HEK293 (cell line): ENCODE measurements around the gene RAB9A.

Experiments used
- CTCF ChIA-PET: fragments of 350-600 bp; formaldehyde crosslinking; extraction: SDS; loops from one replicate; lab custom pipeline; 2021; ENCODE audit warnings: antibody characterized with exemption; lab: Yijun Ruan, JAX
- POLR2A ChIA-PET: fragments of 300-600 bp; formaldehyde crosslinking; extraction: SDS; loops from one replicate; lab custom pipeline; 2020; ENCODE audit warnings: antibody characterized with exemption, inconsistent platforms; lab: Yijun Ruan, JAX
- H3K27ac ChIP-seq: fragments of 200-500 bp; sonication (Bioruptor generic); 2 replicates; pipeline ENCODE4 v1.5.1; 2014; ENCODE audit warnings: low read depth, low read length, control low read depth, inconsistent platforms; ENCODE audit errors: extremely low read depth
- H3K36me3 ChIP-seq, 2 experiments: fragments of 200-500 bp in 1 of 2; sonication (Bioruptor generic) in 1 of 2; 1 replicate in 1 of 2; 2 replicates in 1 of 2; pipeline ENCODE4 v1.5.1; 2014 to 2017; ENCODE audit warnings: inconsistent platforms in 2 of 2, low read length in 2 of 2; ENCODE audit not compliant: control insufficient read depth in 2 of 2, insufficient read depth in 1 of 2
- H3K4me1 ChIP-seq: fragments of 200-500 bp; sonication (Bioruptor generic); 2 replicates; pipeline ENCODE4 v1.5.1; 2014; ENCODE audit warnings: mild to moderate bottlenecking, low read length, inconsistent platforms; ENCODE audit not compliant: control insufficient read depth, insufficient read depth
- H3K4me3 ChIP-seq: 2 replicates; pipeline ENCODE4 v1.5.1; 2011; ENCODE audit warnings: low read depth, mild to moderate bottlenecking, control low read depth, low read length, moderate library complexity
- H3K9me3 ChIP-seq: fragments of 200-500 bp; sonication (Bioruptor generic); 2 replicates; pipeline ENCODE4 v1.5.1; 2014; ENCODE audit warnings: low read depth, low read length, inconsistent platforms; ENCODE audit not compliant: control insufficient read depth, insufficient read depth
- GLIS1 ChIP-seq: fragments of 450-650 bp; formaldehyde crosslinking; IDR thresholded peaks from 2 replicates; pipeline ENCODE4 v1.5.1; 2016; ENCODE audit warnings: missing biosample characterization, missing genetic modification characterization
- OSR2 ChIP-seq: fragments of 450-650 bp; formaldehyde crosslinking; IDR thresholded peaks from 2 replicates; pipeline ENCODE4 v1.5.1; 2016; ENCODE audit warnings: missing biosample characterization, missing genetic modification characterization
- TCF7L2 ChIP-seq: IDR thresholded peaks from 2 replicates; pipeline ENCODE4 v1.6.1; 2011; ENCODE audit warnings: low read depth, mild to moderate bottlenecking, inconsistent platforms, low read length, moderate library complexity, borderline replicate concordance
- WT1 ChIP-seq: fragments of 450-650 bp; formaldehyde crosslinking; IDR thresholded peaks from 2 replicates; pipeline ENCODE4 v1.5.1; 2016; ENCODE audit warnings: missing biosample characterization, missing genetic modification characterization
- ZBTB21 ChIP-seq: fragments of 450-650 bp; formaldehyde crosslinking; IDR thresholded peaks from 2 replicates; pipeline ENCODE4 v1.5.1; 2017; ENCODE audit warnings: missing biosample characterization, missing genetic modification characterization
- ZFP41 ChIP-seq: fragments of 450-650 bp; formaldehyde crosslinking; IDR thresholded peaks from 2 replicates; pipeline ENCODE4 v1.5.1; 2016; ENCODE audit warnings: missing biosample characterization, missing genetic modification characterization, borderline replicate concordance
- ZNF223 ChIP-seq: fragments of 450-650 bp; formaldehyde crosslinking; IDR thresholded peaks from 2 replicates; pipeline ENCODE4 v1.5.1; 2016; ENCODE audit warnings: missing biosample characterization, missing genetic modification characterization
- ZNF248 ChIP-seq: fragments of 450-650 bp; formaldehyde crosslinking; IDR thresholded peaks from 2 replicates; pipeline ENCODE4 v1.5.1; 2017; ENCODE audit warnings: missing biosample characterization, missing genetic modification characterization
- ZNF274 ChIP-seq, 2 experiments: fragments of 200-500 bp in 1 of 2; fragments of 450-650 bp in 1 of 2; sonication (Bioruptor generic) in 1 of 2; formaldehyde crosslinking in 1 of 2; IDR thresholded peaks; 2 replicates each; pipeline versions ENCODE4 v1.5.1 to v1.6.1; 2014 to 2016; ENCODE audit warnings: borderline replicate concordance in 1 of 2, inconsistent platforms in 1 of 2, low read length in 1 of 2, missing biosample characterization in 1 of 2, missing genetic modification characterization in 1 of 2
- ZNF302 ChIP-seq: fragments of 450-650 bp; formaldehyde crosslinking; IDR thresholded peaks from 2 replicates; pipeline ENCODE4 v1.5.1; 2016; ENCODE audit warnings: missing biosample characterization, missing genetic modification characterization, low read depth
- ZNF311 ChIP-seq: fragments of 450-650 bp; formaldehyde crosslinking; IDR thresholded peaks from 2 replicates; pipeline ENCODE4 v1.5.1; 2017; ENCODE audit warnings: missing biosample characterization, missing genetic modification characterization, borderline replicate concordance
- ZNF48 ChIP-seq: fragments of 450-650 bp; formaldehyde crosslinking; IDR thresholded peaks from 2 replicates; pipeline ENCODE4 v1.5.1; 2016; ENCODE audit warnings: missing biosample characterization, missing genetic modification characterization
- ZNF610 ChIP-seq: fragments of 450-650 bp; formaldehyde crosslinking; IDR thresholded peaks from 2 replicates; pipeline ENCODE4 v1.5.1; 2016; ENCODE audit warnings: missing biosample characterization, missing genetic modification characterization, borderline replicate concordance
- ZNF664 ChIP-seq: fragments of 450-650 bp; formaldehyde crosslinking; IDR thresholded peaks from 2 replicates; pipeline ENCODE4 v1.5.1; 2016; ENCODE audit warnings: missing biosample characterization, missing genetic modification characterization
- ZNF670 ChIP-seq: fragments of 450-650 bp; formaldehyde crosslinking; IDR thresholded peaks from 2 replicates; pipeline ENCODE4 v1.5.1; 2016; ENCODE audit warnings: missing biosample characterization, missing genetic modification characterization, low read depth
- TF ChIP-seq, protein P1 (sequence below): fragments of 450-650 bp; formaldehyde crosslinking; IDR thresholded peaks from 2 replicates; pipeline ENCODE4; 2016; ENCODE audit warnings: missing biosample characterization, missing genetic modification characterization
- TF ChIP-seq, protein P2 (sequence below): fragments of 450-650 bp; formaldehyde crosslinking; IDR thresholded peaks from 2 replicates; pipeline ENCODE4 v1.5.1; 2016; ENCODE audit warnings: missing biosample characterization, missing genetic modification characterization, borderline replicate concordance
- TF ChIP-seq, protein P3 (sequence below): fragments of 450-650 bp; formaldehyde crosslinking; IDR thresholded peaks from 2 replicates; pipeline ENCODE4 v1.5.1; 2016; ENCODE audit warnings: missing biosample characterization, missing genetic modification characterization
- TF ChIP-seq, protein P4 (sequence below): fragments of 450-650 bp; formaldehyde crosslinking; IDR thresholded peaks from 2 replicates; pipeline ENCODE4 v1.5.1; 2016; ENCODE audit warnings: missing biosample characterization, missing genetic modification characterization
- TF ChIP-seq, protein P5 (sequence below): fragments of 450-650 bp; formaldehyde crosslinking; IDR thresholded peaks from 2 replicates; pipeline ENCODE4 v1.5.1; 2016; ENCODE audit warnings: missing biosample characterization, missing genetic modification characterization

RAB9A gene

DNA sequence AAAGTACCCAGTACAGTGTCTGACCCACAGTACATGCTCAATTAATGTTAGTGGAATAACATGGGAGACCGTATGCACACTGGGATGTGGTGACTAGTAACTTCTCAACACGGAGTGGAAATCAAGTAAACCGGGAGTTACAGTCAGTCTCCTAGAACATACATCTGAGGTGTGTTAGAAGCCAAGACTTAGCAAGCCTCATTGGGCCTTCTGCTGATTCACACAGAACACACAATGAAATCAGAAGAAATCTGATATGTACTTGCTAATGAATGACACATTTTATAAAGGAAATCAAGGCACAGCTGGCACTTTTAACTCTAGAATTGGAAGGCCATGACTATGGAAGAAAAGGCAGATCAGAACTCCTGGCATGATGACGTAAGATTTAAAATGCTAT is 32.4 kb downstream of the RAB9A start:
- no peaks in the 10 kb centered on the region for H3K9me3 ChIP-seq
- H3K36me3 ChIP-seq = peaks cover 45 to 49% of the 10 kb centered on the region in 2 experiments
- TF ChIP-seq, protein P1, sequence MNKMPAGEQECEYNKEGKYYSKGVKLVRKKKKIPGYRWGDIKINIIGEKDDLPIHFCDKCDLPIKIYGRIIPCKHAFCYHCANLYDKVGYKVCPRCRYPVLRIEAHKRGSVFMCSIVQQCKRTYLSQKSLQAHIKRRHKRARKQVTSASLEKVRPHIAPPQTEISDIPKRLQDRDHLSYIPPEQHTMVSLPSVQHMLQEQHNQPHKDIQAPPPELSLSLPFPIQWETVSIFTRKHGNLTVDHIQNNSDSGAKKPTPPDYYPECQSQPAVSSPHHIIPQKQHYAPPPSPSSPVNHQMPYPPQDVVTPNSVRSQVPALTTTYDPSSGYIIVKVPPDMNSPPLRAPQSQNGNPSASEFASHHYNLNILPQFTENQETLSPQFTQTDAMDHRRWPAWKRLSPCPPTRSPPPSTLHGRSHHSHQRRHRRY (tag by site-specific recombination) = no peak
- TF ChIP-seq ZNF664 (0 out of 2 replicates have a peak, but pooled peaks have one; percentile 28), ZNF48 (tag by site-specific recombination) (no peak)
- H3K4me3 ChIP-seq = no peak overlapping the region
- H3K4me1 ChIP-seq = peaks cover 6% of the 10 kb centered on the region; the same call in 1 of the 2 replicates
- no peak overlapping the region for H3K27ac ChIP-seq
- CTCF ChIA-PET = interaction anchor here (0.6 to 1.2 kb wide), 4 partner anchors 24 to 1553 kb away, joined by 3 to 4 read pairs (median 3); no protein-coding TSS in a partner anchor
- POLR2A ChIA-PET = interaction anchor here (0.6 to 2.9 kb wide), 6 partner anchors 13 to 52 kb away, joined by 3 to 27 read pairs (median 6); partner anchors contain the start of genes OFD1, RAB9A and TRAPPC2

DNA sequence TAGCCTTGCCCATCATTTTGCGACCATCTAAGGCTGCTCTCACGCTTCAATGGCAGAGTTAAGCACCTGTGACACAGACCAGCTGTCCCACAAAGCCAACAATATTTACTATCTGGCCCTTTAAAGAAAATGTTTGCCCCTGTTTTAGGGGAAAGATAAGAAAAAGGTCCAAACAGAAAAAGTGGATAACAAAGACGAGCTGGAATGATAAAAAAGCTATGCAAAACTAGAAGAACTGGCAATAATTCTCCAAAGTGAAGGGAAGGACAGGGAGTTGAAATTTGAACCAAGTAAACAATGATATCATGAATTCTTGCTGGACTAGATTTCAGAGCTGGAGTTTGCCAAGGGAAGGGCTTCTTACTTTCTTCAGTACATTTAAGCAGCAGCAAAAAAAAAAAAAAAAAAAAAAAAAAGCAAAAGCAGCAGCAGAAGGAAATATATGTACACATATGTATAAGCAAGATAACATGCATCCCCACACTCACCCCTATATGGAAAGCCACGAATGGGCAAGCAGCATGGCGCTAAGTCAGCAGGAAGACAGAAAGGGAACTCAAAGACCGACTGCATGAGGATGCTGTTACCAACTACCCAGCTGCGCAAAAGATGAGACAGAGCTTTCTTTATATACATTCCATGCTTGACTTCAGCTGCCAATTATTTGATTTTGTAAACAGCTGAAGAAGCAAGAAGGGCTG is 33.0 kb downstream of the RAB9A start:
- Histone ChIP-seq H3K27ac (no peak overlapping the region), H3K4me3 (no peak overlapping the region), H3K36me3 (peaks cover 39 to 46% of the 10 kb centered on the region in 2 experiments), H3K4me1 (peaks cover 6% of the 10 kb centered on the region; the same call in 1 of the 2 replicates), H3K9me3 (no peaks in the 10 kb centered on the region)
- CTCF ChIA-PET = interaction anchor here (0.6 to 1.3 kb wide), 5 partner anchors 12 to 1553 kb away, joined by 3 to 5 read pairs (median 3); partner anchors contain the start of genes OFD1 and TRAPPC2
- POLR2A ChIA-PET = interaction anchor here (0.5 to 2.9 kb wide), 8 partner anchors 11 to 52 kb away, joined by 3 to 27 read pairs (median 4); partner anchors contain the start of genes OFD1, RAB9A and TRAPPC2
- TF ChIP-seq, protein P2, sequence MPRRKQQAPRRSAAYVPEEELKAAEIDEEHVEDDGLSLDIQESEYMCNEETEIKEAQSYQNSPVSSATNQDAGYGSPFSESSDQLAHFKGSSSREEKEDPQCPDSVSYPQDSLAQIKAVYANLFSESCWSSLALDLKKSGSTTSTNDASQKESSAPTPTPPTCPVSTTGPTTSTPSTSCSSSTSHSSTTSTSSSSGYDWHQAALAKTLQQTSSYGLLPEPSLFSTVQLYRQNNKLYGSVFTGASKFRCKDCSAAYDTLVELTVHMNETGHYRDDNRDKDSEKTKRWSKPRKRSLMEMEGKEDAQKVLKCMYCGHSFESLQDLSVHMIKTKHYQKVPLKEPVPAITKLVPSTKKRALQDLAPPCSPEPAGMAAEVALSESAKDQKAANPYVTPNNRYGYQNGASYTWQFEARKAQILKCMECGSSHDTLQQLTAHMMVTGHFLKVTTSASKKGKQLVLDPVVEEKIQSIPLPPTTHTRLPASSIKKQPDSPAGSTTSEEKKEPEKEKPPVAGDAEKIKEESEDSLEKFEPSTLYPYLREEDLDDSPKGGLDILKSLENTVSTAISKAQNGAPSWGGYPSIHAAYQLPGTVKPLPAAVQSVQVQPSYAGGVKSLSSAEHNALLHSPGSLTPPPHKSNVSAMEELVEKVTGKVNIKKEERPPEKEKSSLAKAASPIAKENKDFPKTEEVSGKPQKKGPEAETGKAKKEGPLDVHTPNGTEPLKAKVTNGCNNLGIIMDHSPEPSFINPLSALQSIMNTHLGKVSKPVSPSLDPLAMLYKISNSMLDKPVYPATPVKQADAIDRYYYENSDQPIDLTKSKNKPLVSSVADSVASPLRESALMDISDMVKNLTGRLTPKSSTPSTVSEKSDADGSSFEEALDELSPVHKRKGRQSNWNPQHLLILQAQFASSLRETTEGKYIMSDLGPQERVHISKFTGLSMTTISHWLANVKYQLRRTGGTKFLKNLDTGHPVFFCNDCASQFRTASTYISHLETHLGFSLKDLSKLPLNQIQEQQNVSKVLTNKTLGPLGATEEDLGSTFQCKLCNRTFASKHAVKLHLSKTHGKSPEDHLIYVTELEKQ = peak; percentile 15; the same call in 1 of the 2 replicates
- TF ChIP-seq ZNF302 (no peak), WT1 (tag by site-specific recombination) (no peak), GLIS1 (tag by site-specific recombination) (no peak), ZNF274 (IDR thresholded peaks at IDR 0.05; ENCODE audit: low read length) (no peak), ZNF274 (tag by site-specific recombination; IDR thresholded peaks at IDR 0.05; ENCODE audit: borderline replicate concordance) (no peak), TCF7L2 (no peak), ZNF610 (tag by site-specific recombination) (no peak), ZFP41 (tag by site-specific recombination) (no peak), ZNF311 (no peak), ZBTB21 (tag by site-specific recombination) (no peak), ZNF223 (tag by site-specific recombination) (no peak), ZNF248 (tag by site-specific recombination) (no peak), OSR2 (tag by site-specific recombination) (no peak; the same call in 1 of the 2 replicates), ZNF670 (no peak)
- TF ChIP-seq, protein P3, sequence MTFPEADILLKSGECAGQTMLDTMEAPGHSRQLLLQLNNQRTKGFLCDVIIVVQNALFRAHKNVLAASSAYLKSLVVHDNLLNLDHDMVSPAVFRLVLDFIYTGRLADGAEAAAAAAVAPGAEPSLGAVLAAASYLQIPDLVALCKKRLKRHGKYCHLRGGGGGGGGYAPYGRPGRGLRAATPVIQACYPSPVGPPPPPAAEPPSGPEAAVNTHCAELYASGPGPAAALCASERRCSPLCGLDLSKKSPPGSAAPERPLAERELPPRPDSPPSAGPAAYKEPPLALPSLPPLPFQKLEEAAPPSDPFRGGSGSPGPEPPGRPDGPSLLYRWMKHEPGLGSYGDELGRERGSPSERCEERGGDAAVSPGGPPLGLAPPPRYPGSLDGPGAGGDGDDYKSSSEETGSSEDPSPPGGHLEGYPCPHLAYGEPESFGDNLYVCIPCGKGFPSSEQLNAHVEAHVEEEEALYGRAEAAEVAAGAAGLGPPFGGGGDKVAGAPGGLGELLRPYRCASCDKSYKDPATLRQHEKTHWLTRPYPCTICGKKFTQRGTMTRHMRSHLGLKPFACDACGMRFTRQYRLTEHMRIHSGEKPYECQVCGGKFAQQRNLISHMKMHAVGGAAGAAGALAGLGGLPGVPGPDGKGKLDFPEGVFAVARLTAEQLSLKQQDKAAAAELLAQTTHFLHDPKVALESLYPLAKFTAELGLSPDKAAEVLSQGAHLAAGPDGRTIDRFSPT (tag by site-specific recombination) = no peak
- TF ChIP-seq, protein P4, sequence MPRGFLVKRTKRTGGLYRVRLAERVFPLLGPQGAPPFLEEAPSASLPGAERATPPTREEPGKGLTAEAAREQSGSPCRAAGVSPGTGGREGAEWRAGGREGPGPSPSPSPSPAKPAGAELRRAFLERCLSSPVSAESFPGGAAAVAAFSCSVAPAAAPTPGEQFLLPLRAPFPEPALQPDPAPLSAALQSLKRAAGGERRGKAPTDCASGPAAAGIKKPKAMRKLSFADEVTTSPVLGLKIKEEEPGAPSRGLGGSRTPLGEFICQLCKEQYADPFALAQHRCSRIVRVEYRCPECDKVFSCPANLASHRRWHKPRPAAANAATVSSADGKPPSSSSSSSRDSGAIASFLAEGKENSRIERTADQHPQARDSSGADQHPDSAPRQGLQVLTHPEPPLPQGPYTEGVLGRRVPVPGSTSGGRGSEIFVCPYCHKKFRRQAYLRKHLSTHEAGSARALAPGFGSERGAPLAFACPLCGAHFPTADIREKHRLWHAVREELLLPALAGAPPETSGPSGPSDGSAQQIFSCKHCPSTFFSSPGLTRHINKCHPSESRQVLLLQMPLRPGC (tag by site-specific recombination) = peak; percentile 14; the same call in 1 of the 2 replicates
- TF ChIP-seq, protein P5, sequence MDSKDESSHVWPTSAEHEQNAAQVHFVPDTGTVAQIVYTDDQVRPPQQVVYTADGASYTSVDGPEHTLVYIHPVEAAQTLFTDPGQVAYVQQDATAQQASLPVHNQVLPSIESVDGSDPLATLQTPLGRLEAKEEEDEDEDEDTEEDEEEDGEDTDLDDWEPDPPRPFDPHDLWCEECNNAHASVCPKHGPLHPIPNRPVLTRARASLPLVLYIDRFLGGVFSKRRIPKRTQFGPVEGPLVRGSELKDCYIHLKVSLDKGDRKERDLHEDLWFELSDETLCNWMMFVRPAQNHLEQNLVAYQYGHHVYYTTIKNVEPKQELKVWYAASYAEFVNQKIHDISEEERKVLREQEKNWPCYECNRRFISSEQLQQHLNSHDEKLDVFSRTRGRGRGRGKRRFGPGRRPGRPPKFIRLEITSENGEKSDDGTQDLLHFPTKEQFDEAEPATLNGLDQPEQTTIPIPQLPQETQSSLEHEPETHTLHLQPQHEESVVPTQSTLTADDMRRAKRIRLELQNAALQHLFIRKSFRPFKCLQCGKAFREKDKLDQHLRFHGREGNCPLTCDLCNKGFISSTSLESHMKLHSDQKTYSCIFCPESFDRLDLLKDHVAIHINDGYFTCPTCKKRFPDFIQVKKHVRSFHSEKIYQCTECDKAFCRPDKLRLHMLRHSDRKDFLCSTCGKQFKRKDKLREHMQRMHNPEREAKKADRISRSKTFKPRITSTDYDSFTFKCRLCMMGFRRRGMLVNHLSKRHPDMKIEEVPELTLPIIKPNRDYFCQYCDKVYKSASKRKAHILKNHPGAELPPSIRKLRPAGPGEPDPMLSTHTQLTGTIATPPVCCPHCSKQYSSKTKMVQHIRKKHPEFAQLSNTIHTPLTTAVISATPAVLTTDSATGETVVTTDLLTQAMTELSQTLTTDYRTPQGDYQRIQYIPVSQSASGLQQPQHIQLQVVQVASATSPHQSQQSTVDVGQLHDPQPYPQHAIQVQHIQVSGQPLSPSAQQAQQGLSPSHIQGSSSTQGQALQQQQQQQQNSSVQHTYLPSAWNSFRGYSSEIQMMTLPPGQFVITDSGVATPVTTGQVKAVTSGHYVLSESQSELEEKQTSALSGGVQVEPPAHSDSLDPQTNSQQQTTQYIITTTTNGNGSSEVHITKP = no peak; the same call in 1 of the 2 replicates
